Kidney epithelial cell (primary cell): ENCODE results near the gene AMOT. TPM values are rescaled to one million over a fixed set of nuclear protein-coding genes. Genes with fewer than 3 reads are reported as not detected.
A peak's percentile ranks its signal among the peaks of the same experiment; 100 is the strongest.

ENCODE experiments used
- DNase-seq: peaks from one replicate; pipeline ENCODE4 v3.0.0-alpha.2; 2010; ENCODE audit warnings: low read depth
- H3K27me3 ChIP-seq: 2 replicates; pipeline ENCODE4 v1.6.0; 2011; ENCODE audit warnings: low read length; ENCODE audit not compliant: control insufficient read depth, insufficient read depth
- H3K36me3 ChIP-seq: 2 replicates; pipeline ENCODE4 v1.5.1; 2011; ENCODE audit warnings: low read length; ENCODE audit not compliant: control insufficient read depth, insufficient read depth
- H3K4me3 ChIP-seq: 2 replicates; pipeline ENCODE4 v1.5.1; 2011; ENCODE audit warnings: low read depth, mild to moderate bottlenecking, control low read depth, low read length
- total RNA-seq: library from RNA; depleted of rRNA; stranded (reverse); fragments of >200 nt; gene quantifications from 2 replicates; pipeline ENCODE4 v1.2.3, GENCODE V29; 2015
- TF ChIP-seq, protein P1 (sequence below): IDR thresholded peaks from 2 replicates; pipeline ENCODE4 v1.5.1; 2011; ENCODE audit warnings: mild to moderate bottlenecking, moderate library complexity, low read length, control low read depth, inconsistent platforms; ENCODE audit not compliant: insufficient read depth, poor library complexity, severe bottlenecking

The AMOT gene
- total RNA-seq, 1 donor from 2014 or later, result 36.5 TPM

GRCh38 chrX:112760697-112761096 is 79.9 kb downstream of the AMOT start:
- DNase-seq, result no peak

DNA sequence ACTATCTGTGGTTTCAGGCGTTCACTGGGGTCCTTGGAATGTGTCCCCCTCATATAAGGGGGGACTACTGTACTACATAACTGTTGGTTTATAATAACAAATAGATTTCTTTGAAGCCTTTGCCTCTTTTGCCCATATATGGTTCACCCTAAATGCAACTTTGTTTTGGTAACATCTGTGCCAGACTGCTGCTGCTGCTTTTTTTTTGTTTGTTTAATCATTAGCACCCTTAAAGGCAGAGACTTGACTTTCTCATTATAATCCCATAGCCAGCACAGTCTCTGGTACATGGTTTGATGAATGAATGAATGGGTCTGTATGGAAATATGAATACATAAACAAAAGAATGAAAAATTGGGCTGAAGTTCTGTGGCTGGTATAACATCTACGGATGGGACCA is 80.7 kb downstream of the AMOT start:
- no peak for DNase-seq
- H3K27me3 ChIP-seq, result no peaks in the 10 kb centered on the region
- no peak overlapping the region for H3K4me3 ChIP-seq
- TF ChIP-seq, protein P1, sequence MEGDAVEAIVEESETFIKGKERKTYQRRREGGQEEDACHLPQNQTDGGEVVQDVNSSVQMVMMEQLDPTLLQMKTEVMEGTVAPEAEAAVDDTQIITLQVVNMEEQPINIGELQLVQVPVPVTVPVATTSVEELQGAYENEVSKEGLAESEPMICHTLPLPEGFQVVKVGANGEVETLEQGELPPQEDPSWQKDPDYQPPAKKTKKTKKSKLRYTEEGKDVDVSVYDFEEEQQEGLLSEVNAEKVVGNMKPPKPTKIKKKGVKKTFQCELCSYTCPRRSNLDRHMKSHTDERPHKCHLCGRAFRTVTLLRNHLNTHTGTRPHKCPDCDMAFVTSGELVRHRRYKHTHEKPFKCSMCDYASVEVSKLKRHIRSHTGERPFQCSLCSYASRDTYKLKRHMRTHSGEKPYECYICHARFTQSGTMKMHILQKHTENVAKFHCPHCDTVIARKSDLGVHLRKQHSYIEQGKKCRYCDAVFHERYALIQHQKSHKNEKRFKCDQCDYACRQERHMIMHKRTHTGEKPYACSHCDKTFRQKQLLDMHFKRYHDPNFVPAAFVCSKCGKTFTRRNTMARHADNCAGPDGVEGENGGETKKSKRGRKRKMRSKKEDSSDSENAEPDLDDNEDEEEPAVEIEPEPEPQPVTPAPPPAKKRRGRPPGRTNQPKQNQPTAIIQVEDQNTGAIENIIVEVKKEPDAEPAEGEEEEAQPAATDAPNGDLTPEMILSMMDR, result no peak
- no peaks in the 10 kb centered on the region for H3K36me3 ChIP-seq

More at GRCh38 chrX:112760697-112761096, 79.9 kb downstream of the AMOT start:
- TF ChIP-seq, protein P1, result no peak
- no peaks in the 10 kb centered on the region for H3K36me3 ChIP-seq
- H3K4me3 ChIP-seq, result no peak overlapping the region
- no peaks in the 10 kb centered on the region for H3K27me3 ChIP-seq

- peak; percentile 37 for DNase-seq
- TF ChIP-seq, protein P1, result no peak
Measured at GRCh38 chrX:112759512-112759911, 81.1 kb downstream of the AMOT start.

DNA sequence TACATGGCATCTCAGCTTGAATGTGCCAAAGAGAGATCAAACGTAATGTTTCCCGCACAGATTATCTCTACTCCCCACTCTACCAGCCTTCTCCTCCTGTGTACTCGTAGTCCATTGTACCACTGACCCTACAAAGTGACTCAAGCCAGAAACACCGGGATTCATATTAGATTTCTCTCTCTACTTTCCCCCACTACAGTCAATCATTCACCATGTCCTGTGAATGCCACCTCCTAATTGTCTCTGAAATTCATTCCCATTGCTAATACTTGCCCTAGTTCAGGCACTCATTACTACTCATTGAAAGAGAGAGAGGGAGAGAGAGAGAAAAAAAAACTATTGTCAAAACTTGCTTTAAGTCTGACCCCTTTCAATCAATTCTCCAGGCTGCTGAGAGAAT is 82.7 kb downstream of the AMOT start:
- H3K27me3 ChIP-seq, result no peaks in the 10 kb centered on the region
- no peak for DNase-seq
- H3K4me3 ChIP-seq, result no peak overlapping the region
- no peaks in the 10 kb centered on the region for H3K36me3 ChIP-seq
- TF ChIP-seq, protein P1, result no peak

More at GRCh38 chrX:112759512-112759911, 81.1 kb downstream of the AMOT start:
- no peaks in the 10 kb centered on the region for H3K27me3 ChIP-seq
- no peak overlapping the region for H3K4me3 ChIP-seq
- no peaks in the 10 kb centered on the region for H3K36me3 ChIP-seq

- H3K27me3 ChIP-seq, result no peaks in the 10 kb centered on the region
- H3K36me3 ChIP-seq, result no peaks in the 10 kb centered on the region
- no peak for DNase-seq
- no peak overlapping the region for H3K4me3 ChIP-seq
- TF ChIP-seq, protein P1, result no peak
Measured at GRCh38 chrX:112753116-112753515, 87.5 kb downstream of the AMOT start.

DNA sequence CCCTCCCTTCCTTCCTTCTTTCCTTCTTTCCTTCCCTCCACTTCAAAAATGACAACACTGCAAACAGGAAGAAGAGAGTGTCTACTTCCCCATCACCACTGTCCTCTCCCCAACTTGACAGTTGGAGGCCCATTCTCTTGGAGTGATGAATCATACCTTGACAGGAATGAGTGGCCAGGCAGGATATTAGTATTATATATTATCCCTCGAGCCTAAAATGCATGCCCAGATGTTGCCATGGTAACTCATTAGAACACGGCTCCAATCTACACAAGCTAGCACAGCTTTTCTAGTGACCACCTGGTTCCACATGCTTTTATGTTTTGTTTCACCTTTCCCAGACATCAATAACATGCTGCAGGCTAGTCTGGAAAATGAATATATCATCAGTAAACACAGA is 89.6 kb downstream of the AMOT start:
- DNase-seq, result no peak
- no peaks in the 10 kb centered on the region for H3K36me3 ChIP-seq
- H3K4me3 ChIP-seq, result no peak overlapping the region
- TF ChIP-seq, protein P1, result no peak
- no peaks in the 10 kb centered on the region for H3K27me3 ChIP-seq
